MM.1S (cell line): ENCODE results near the gene SPDYE4.

Experiments used
- DNase-seq: peaks from one replicate; pipeline ENCODE4 v3.0.0-alpha.2; 2015
- H2AFZ ChIP-seq: fragments of 300-600 bp; sonication (generic); 2 replicates; pipeline ENCODE4 v1.6.0; 2016; ENCODE audit warnings: antibody characterized with exemption, low read length
- H3F3A ChIP-seq: fragments of 300-600 bp; sonication (generic); 2 replicates; pipeline ENCODE4 v1.6.1; 2016; ENCODE audit warnings: mild to moderate bottlenecking, antibody characterized with exemption, low read length, moderate library complexity, mixed read lengths; ENCODE audit not compliant: insufficient read depth
- H3K27ac ChIP-seq: fragments of 300-600 bp; sonication (generic); 2 replicates; pipeline ENCODE4 v1.5.1; 2016; ENCODE audit warnings: mild to moderate bottlenecking, low read length
- H3K27me3 ChIP-seq: fragments of 300-600 bp; sonication (generic); replicated peaks from 2 replicates; pipeline ENCODE4 v1.6.0; 2016; ENCODE audit warnings: low read length; ENCODE audit not compliant: insufficient read depth
- H3K36me3 ChIP-seq: fragments of 300-600 bp; sonication (generic); replicated peaks from 2 replicates; pipeline ENCODE4 v1.6.1; 2016; ENCODE audit warnings: mild to moderate bottlenecking, low read length, mixed read lengths; ENCODE audit not compliant: insufficient read depth
- H3K4me1 ChIP-seq: fragments of 300-600 bp; sonication (generic); 2 replicates; pipeline ENCODE4 v1.6.1; 2016; ENCODE audit warnings: low read length, mixed read lengths
- H3K4me2 ChIP-seq: fragments of 300-600 bp; sonication (generic); 2 replicates; pipeline ENCODE4 v1.6.0; 2016; ENCODE audit warnings: low read depth, low read length
- H3K4me3 ChIP-seq: fragments of 300-600 bp; sonication (generic); 2 replicates; pipeline ENCODE4 v1.5.1; 2016; ENCODE audit warnings: low read length, mixed read lengths
- H3K79me2 ChIP-seq: fragments of 300-600 bp; sonication (generic); 2 replicates; pipeline ENCODE4 v1.6.1; 2016; ENCODE audit warnings: mixed run types, low read length, mixed read lengths
- H3K9ac ChIP-seq: fragments of 300-600 bp; sonication (generic); 2 replicates; pipeline ENCODE4 v1.6.1; 2016; ENCODE audit warnings: low read length, mixed read lengths
- H3K9me2 ChIP-seq: fragments of 300-600 bp; sonication (generic); replicated peaks from 2 replicates; pipeline ENCODE4 v1.6.1; 2016; ENCODE audit warnings: mild to moderate bottlenecking, low read length, mixed read lengths; ENCODE audit not compliant: insufficient read depth
- H3K9me3 ChIP-seq: fragments of 300-600 bp; sonication (generic); replicated peaks from 2 replicates; pipeline ENCODE4 v1.6.1; 2016; ENCODE audit warnings: mild to moderate bottlenecking, low read length, mixed read lengths; ENCODE audit not compliant: insufficient read depth
- H4K20me1 ChIP-seq: fragments of 300-600 bp; sonication (generic); 2 replicates; pipeline ENCODE4 v1.6.1; 2016; ENCODE audit warnings: mild to moderate bottlenecking, low read length, moderate library complexity, mixed read lengths; ENCODE audit not compliant: insufficient read depth
- EZH2 ChIP-seq: fragments of 300-600 bp; sonication (generic); optimal IDR thresholded peaks from 2 replicates; pipeline ENCODE3; 2017; ENCODE audit warnings: low read depth, mild to moderate bottlenecking, antibody characterized with exemption, low read length, mixed read lengths
- EZH2phosphoT487 ChIP-seq: fragments of 300-600 bp; sonication (generic); IDR thresholded peaks from 2 replicates; pipeline ENCODE4 v1.6.1; 2018; ENCODE audit warnings: antibody characterized with exemption, low read length
- TF ChIP-seq, protein P1 (sequence below): fragments of 300-600 bp; sonication (generic); IDR thresholded peaks from 2 replicates; pipeline ENCODE4 v1.5.1; 2016; ENCODE audit warnings: antibody characterized with exemption, low read length, mixed read lengths

SPDYE4 gene

DNA sequence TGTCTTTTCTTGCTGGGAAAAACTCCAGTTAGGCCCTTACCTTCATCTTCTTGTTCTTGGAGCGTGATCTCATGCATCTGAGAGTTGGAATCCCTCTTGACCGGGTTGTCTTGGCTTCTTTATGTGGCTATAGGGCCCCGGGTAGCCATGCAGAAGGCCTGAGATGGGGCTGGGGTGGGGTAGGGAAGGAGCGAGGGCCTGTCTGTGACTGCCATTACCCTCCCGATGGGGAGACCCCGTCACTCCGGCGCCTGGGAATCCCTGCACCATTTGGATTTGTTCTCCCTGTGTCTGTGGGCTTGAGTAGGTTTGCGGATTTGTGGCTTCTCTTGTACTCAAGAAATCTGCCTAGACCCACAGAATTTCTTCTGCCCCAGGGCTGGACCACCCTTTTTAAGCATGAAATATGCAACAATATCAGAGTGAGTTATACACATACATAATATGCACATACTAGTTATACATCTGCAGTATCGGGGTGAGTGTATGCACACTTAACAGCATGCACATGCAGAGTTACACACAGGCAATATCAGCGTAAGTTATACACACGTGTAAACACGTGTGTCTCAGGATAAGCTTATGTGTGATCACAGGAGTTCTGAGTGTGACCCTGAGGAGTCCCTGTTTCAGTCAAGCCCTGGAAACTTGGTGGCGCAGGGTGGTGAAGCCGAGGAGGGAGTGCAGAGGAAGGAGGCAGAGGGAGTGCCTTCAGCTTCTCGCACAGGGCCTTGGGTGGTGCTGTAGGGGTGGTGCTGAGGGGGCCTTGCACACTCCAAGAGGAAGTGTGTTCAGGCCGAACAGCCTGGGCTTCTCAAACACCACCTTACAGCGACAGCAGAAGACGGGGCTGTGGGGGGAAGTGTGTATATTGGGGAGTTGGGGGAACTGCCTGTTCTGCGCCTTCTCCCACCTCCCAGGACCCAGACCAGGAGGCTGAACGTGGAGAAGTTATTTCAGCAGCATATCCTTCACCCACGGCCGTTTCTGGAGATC is 32.2 kb downstream of the SPDYE4 start:
- Histone ChIP-seq H3K9me2 (no peaks in the 10 kb centered on the region), H3K79me2 (no peaks in the 10 kb centered on the region), H3K4me3 (no peak overlapping the region), H3F3A (no peaks in the 10 kb centered on the region), H4K20me1 (no peaks in the 10 kb centered on the region), H2AFZ (no peak overlapping the region), H3K36me3 (no peaks in the 10 kb centered on the region), H3K9ac (no peak overlapping the region), H3K9me3 (no peaks in the 10 kb centered on the region), H3K4me2 (no peak overlapping the region), H3K27ac (no peak overlapping the region), H3K4me1 (no peaks in the 10 kb centered on the region), H3K27me3 (no peaks in the 10 kb centered on the region)
- TF ChIP-seq EZH2 (no peak), EZH2phosphoT487 (no peak)
- TF ChIP-seq, protein P1, sequence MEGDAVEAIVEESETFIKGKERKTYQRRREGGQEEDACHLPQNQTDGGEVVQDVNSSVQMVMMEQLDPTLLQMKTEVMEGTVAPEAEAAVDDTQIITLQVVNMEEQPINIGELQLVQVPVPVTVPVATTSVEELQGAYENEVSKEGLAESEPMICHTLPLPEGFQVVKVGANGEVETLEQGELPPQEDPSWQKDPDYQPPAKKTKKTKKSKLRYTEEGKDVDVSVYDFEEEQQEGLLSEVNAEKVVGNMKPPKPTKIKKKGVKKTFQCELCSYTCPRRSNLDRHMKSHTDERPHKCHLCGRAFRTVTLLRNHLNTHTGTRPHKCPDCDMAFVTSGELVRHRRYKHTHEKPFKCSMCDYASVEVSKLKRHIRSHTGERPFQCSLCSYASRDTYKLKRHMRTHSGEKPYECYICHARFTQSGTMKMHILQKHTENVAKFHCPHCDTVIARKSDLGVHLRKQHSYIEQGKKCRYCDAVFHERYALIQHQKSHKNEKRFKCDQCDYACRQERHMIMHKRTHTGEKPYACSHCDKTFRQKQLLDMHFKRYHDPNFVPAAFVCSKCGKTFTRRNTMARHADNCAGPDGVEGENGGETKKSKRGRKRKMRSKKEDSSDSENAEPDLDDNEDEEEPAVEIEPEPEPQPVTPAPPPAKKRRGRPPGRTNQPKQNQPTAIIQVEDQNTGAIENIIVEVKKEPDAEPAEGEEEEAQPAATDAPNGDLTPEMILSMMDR = no peak
- no peak for DNase-seq

DNA sequence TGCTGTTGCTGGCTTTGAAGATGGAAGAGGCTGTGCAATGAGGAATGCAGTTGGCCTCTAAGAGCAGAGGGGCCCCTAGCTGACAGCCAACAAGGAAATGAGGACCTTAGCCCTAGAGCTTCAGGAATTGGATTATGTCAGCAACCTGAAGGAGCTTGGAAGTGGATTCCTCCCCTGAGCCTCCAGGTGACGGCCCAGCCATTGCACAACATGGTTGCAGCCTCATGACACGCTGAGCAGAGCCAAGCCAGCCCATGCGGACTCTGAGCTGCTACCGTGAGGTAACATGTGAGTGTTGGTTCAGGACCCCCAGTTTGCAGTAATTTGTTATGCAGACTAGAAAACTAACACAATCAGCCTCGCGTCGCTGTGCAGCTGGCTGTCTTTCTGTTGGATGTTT is 33.9 kb downstream of the SPDYE4 start:
- Histone ChIP-seq H2AFZ (no peak overlapping the region), H3K36me3 (no peaks in the 10 kb centered on the region), H3K27me3 (no peaks in the 10 kb centered on the region), H3K9ac (no peak overlapping the region), H3F3A (no peaks in the 10 kb centered on the region), H3K27ac (no peak overlapping the region), H3K4me1 (no peaks in the 10 kb centered on the region), H3K9me2 (no peaks in the 10 kb centered on the region), H3K4me2 (no peak overlapping the region), H3K9me3 (no peaks in the 10 kb centered on the region), H4K20me1 (no peaks in the 10 kb centered on the region), H3K4me3 (no peak overlapping the region), H3K79me2 (no peaks in the 10 kb centered on the region)
- TF ChIP-seq, protein P1 = no peak
- TF ChIP-seq EZH2phosphoT487 (no peak), EZH2 (no peak)
- DNase-seq = no peak

DNA sequence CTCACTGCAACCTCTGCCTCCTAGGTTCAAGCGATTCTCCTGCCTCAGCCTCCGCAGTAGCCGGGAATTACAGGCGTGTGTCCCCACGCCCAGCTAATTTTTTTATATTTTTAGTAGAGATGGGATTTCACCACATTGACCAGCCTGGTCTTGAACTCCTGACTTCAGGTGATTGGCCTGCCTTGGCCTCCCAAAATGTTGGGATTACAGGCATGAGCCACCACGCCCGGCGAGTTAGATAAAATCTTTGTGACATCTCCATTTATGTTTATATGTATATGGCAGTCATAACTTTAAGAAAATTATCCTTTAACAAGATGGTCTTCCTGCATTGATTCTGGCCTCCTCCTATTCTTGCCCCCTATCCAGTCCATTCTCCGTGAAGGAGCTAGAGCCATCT is 37.8 kb downstream of the SPDYE4 start:
- Histone ChIP-seq H2AFZ (no peak overlapping the region), H3K27ac (no peak overlapping the region), H3K9me2 (no peaks in the 10 kb centered on the region), H3K27me3 (no peaks in the 10 kb centered on the region), H4K20me1 (no peaks in the 10 kb centered on the region), H3K9ac (no peak overlapping the region), H3K4me1 (no peaks in the 10 kb centered on the region), H3F3A (no peaks in the 10 kb centered on the region), H3K36me3 (no peaks in the 10 kb centered on the region), H3K4me2 (no peak overlapping the region), H3K79me2 (no peaks in the 10 kb centered on the region), H3K9me3 (no peaks in the 10 kb centered on the region), H3K4me3 (no peak overlapping the region)
- no peak for DNase-seq
- TF ChIP-seq EZH2phosphoT487 = no peak
- no peak for TF ChIP-seq EZH2
- TF ChIP-seq, protein P1 = no peak
